Ovary (tissue), 9 donors: ENCODE results near the gene DTWD1. TPM values are rescaled to one million over a fixed set of nuclear protein-coding genes. Genes with fewer than 3 reads are reported as not detected.
A peak's percentile ranks its signal among the peaks of the same experiment; 100 is the strongest.

Experiments used
- DNase-seq, 5 donors: peaks; one replicate each; pipeline ENCODE4 v3.0.0-alpha.2; 2019 to 2020
- H3K27ac ChIP-seq, 2 donors: fragments of 200-600 bp; one replicate each; pipeline versions ENCODE4 v1.5.1 to v1.8.0; 2019 to 2022
- H3K27me3 ChIP-seq: fragments of 200-600 bp; one replicate; pipeline ENCODE4 v1.8.0; 2022
- H3K36me3 ChIP-seq: fragments of 200-600 bp; sonication (generic); one replicate; pipeline ENCODE4 v1.5.1; 2019
- H3K4me1 ChIP-seq: one replicate; pipeline ENCODE4 v1.8.1; 2013; ENCODE audit warnings: mild to moderate bottlenecking, moderate library complexity; ENCODE audit not compliant: insufficient read depth
- H3K4me3 ChIP-seq: fragments of 200-600 bp; sonication (generic); one replicate; pipeline ENCODE4 v1.5.1; 2017
- H3K9me3 ChIP-seq, 2 donors: fragments of 200-600 bp in 1 of 2; sonication (generic) in 1 of 2; one replicate each; pipeline versions ENCODE4 v1.5.1 to v1.8.1; 2013 to 2019; ENCODE audit warnings: mild to moderate bottlenecking in 1 of 2, moderate library complexity in 1 of 2
- EP300 ChIP-seq: sonication (generic); formaldehyde crosslinking; IDR thresholded peaks from one replicate; pipeline ENCODE4 v1.6.1; 2017; ENCODE audit warnings: antibody characterized with exemption
- POLR2A ChIP-seq: fragments of 450-650 bp; IDR thresholded peaks from one replicate; pipeline ENCODE4 v1.6.1; 2017; ENCODE audit warnings: antibody characterized with exemption, mild to moderate bottlenecking, moderate library complexity
- WGBS, 3 donors: extraction: QIAGEN DNeasy Blood & Tissue Kit in 1 of 3; methylation state at CpG; one replicate each; pipeline versions ENCODE4 v1.1.5 to v1.1.7; 2013 to 2017; 5-methylcytosine and 5-hydroxymethylcytosine counted together
- intact Hi-C, 4 donors: fragments of 100-400 bp; cut with DNase I; formaldehyde crosslinking; loops; one replicate each; pipeline versions ENCODE4 v1.11.0 to v1.15.1; 2022 to 2023
- polyA plus RNA-seq, 2 donors: library from polyadenylated mRNA; stranded (reverse); fragments of 200-250 nt in 1 of 2; fragments of 350-450 nt in 1 of 2; fragmentation: Illumina TruSeq in 1 of 2; extraction: RNeasy Lipid Tissue Mini Kit (QIAGEN cat#74804) in 1 of 2; gene quantifications; one replicate each; pipeline ENCODE4 v1.2.3, GENCODE V29; 2013 to 2014
- total RNA-seq, 7 donors: library from RNA; depleted of rRNA in 2 of 7; stranded (reverse); fragments of >200 nt in 2 of 7; fragmentation: NEBNext Ultra II Directional in 3 of 7; extraction: Animal tissue kit (Norgen Biotek cat#: 25700) in 3 of 7; gene quantifications; one replicate each; pipeline versions ENCODE4 v1.1.0 to v1.2.4, GENCODE V29; 2016 to 2023
- TF ChIP-seq, protein P1 (sequence below), 3 donors: fragments of 450-650 bp in 2 of 3; fragments of 200-600 bp in 1 of 3; IDR thresholded peaks; one replicate each; pipeline versions ENCODE4 v1.5.1 to v1.8.0; 2016 to 2022; ENCODE audit warnings: antibody characterized with exemption in 3 of 3, mild to moderate bottlenecking in 1 of 3
- donor health status: DM: no; HTN: no; CAD: no; lungs with moderate emphysema.
- donor health status: DM: no; HTN: no; CAD: no.
- donor health status: Bipolar disorder and iron deficiency.
- donor health status: DM: yes; HTN: yes; CAD: no.
- donor health status: DM: no; HTN: no; CAD: no.
- donor health status: DM: yes; HTN: yes; CAD: no.

DTWD1 gene
- total and polyA plus RNA-seq, 9 donors: 18.5 to 55.9 (median 40.1) TPM

DNA sequence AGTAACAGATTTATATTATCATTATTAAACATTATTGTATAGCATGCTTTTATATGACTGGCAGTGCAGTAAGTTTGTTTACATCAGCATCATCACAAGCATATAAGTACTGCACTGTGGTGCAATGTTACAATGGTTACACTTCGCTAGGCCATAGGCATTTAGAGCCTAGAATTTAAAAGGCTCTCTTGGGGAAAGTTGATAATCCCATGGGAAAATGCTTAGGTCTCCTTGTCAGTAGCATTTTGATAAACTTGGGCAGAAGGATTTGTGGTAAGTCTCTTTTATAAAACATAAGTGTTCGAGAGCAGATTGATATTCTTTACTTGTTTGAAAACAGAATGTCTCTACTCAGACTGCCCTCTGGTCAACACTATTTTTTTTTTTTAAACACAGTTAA, 7.5 kb downstream of the DTWD1 start:
- intact Hi-C loops: no loop called here
- WGBS, 3 donors: 53 to 70% (median 61%) methylated on average over 2 of the region's 2 CpGs

DNA sequence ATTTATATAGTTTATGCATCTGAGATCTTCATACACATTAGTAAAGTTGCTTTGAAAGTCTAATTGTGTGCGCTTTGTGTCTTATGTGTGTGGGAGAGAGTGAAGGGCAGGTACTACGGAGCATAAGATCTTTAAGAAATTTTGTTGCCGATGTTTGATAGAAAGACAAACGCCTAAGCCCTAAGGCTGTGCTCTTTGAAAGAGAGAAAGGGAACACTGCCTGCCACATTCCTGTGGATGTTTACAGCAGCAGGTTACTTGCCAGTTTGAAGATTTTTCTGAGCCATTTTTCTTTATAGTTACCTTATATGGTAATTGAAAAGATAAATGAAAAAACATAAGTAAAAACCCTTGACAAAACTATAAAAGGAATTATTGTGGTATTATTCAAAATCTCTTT, 17.0 kb downstream of the DTWD1 start:
- no peak for DNase-seq
- Histone ChIP-seq H3K27me3 (no peaks in the 10 kb centered on the region), H3K4me1 (no peaks in the 10 kb centered on the region), H3K36me3 (no peaks in the 10 kb centered on the region), H3K4me3 (no peak overlapping the region), H3K9me3 (no peaks in the 10 kb centered on the region), H3K27ac (no peak overlapping the region)
- WGBS, 3 donors: 35 to 49% (median 39%) methylated on average over 4 of the region's 4 CpGs
- TF ChIP-seq POLR2A: no peak
- TF ChIP-seq, protein P1, sequence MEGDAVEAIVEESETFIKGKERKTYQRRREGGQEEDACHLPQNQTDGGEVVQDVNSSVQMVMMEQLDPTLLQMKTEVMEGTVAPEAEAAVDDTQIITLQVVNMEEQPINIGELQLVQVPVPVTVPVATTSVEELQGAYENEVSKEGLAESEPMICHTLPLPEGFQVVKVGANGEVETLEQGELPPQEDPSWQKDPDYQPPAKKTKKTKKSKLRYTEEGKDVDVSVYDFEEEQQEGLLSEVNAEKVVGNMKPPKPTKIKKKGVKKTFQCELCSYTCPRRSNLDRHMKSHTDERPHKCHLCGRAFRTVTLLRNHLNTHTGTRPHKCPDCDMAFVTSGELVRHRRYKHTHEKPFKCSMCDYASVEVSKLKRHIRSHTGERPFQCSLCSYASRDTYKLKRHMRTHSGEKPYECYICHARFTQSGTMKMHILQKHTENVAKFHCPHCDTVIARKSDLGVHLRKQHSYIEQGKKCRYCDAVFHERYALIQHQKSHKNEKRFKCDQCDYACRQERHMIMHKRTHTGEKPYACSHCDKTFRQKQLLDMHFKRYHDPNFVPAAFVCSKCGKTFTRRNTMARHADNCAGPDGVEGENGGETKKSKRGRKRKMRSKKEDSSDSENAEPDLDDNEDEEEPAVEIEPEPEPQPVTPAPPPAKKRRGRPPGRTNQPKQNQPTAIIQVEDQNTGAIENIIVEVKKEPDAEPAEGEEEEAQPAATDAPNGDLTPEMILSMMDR (IDR thresholded peaks at IDR 0.05): no peak
- no peak for TF ChIP-seq EP300
- intact Hi-C loops: no loop called here

More for the DNA sequence above, 7.5 kb downstream of the DTWD1 start:
- no peak for DNase-seq
- Histone ChIP-seq H3K9me3 (peaks cover 0 to 3% of the 10 kb centered on the region in 2 donors), H3K27ac (no peak overlapping the region), H3K4me1 (peaks cover 2% of the 10 kb centered on the region), H3K4me3 (no peak overlapping the region), H3K27me3 (no peaks in the 10 kb centered on the region), H3K36me3 (no peaks in the 10 kb centered on the region)
- TF ChIP-seq POLR2A: no peak
- TF ChIP-seq EP300: no peak
- TF ChIP-seq, protein P1 (IDR thresholded peaks at IDR 0.05): no peak

DNA sequence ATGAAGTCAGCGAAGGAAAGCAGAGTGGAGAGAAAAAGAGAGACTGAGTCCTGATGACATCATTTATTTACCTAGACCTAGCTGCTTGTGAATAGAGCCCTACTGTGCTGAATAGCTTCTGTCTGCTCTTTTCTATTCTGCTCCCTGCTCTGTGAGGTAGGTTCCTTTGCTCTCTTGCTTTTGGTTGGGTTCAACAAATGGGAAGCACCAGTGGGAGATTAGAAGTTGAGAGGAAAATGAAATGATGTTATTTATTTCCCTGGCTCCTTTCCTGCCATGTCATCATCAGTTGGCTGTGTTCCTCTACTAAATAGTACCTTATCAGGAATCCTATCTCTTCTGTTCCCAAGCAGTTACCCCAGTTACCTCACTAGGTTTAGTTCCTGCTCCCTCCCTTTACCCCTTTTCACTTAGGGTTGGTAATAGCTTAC, 23.5 kb downstream of the DTWD1 start:
- Histone ChIP-seq H3K27ac (peak overlapping the region in 1 of 2 donors; percentile 41), H3K4me3 (no peak overlapping the region), H3K36me3 (no peaks in the 10 kb centered on the region), H3K27me3 (no peaks in the 10 kb centered on the region), H3K9me3 (no peaks in the 10 kb centered on the region), H3K4me1 (peaks cover 3% of the 10 kb centered on the region)
- no peak for TF ChIP-seq EP300
- intact Hi-C loops: no loop called here
- DNase-seq: no peak
- WGBS, 3 donors: 94 to 95% (median 95%) methylated on average over 1 of the region's 1 CpG

DNA sequence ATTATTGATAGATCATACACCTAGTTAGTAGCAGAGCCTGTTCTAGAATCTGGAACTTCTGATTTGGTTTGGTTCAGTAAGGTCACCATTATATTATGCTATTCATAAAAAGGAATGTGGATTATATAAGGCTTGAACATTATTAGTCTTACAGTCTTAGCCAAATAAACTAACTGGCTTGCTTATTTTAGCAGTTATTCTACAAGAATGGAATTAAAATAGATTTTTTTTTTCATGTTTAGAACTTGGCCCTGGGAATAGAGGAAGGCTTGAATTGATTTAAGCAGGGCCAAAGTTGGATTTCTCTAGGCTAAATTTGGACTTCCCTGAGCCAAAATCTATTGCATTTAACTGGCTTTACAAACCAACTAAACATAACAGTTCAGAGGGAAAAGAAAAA, 24.4 kb downstream of the DTWD1 start:
- H3K27ac ChIP-seq: peak overlapping the region in 1 of 2 donors; percentile 41
- no peaks in the 10 kb centered on the region for H3K9me3 ChIP-seq
- H3K36me3 ChIP-seq: no peaks in the 10 kb centered on the region
- TF ChIP-seq POLR2A (no peak), EP300 (no peak)
- TF ChIP-seq, protein P1 (IDR thresholded peaks at IDR 0.05): no peak
- intact Hi-C loops: no loop called here
- H3K4me1 ChIP-seq: peaks cover 3% of the 10 kb centered on the region
- H3K4me3 ChIP-seq: no peak overlapping the region
- DNase-seq: no peak
- H3K27me3 ChIP-seq: no peaks in the 10 kb centered on the region

DNA sequence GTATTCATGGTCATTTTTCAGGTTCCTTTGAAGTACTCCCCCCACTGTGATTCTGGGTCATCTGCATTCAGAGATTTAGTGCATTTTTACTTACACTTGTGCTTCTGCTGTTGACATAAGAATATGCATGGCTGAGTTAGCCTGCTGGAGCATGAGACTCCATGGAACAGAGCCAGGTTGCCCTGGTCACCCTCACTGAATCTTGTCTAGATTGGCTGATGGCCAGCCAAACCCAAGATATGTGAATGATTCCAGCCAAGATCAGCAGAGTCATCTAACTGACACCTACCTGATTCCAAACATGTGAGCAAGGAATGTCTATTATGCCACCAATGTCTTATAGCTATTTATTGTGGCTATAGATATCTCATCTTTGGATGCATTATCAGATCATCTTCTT, 25.1 kb downstream of the DTWD1 start:
- Histone ChIP-seq H3K4me1 (peaks cover 3% of the 10 kb centered on the region), H3K36me3 (no peaks in the 10 kb centered on the region), H3K27me3 (no peaks in the 10 kb centered on the region), H3K4me3 (no peak overlapping the region), H3K27ac (peak overlapping the region in 1 of 2 donors; percentile 41), H3K9me3 (no peaks in the 10 kb centered on the region)
- TF ChIP-seq EP300 (no peak), POLR2A (no peak)
- TF ChIP-seq, protein P1 (IDR thresholded peaks at IDR 0.05): no peak
- peak in 2 of 5 donors; percentile 30 to 47 for DNase-seq
- intact Hi-C loops: no loop called here
